PC-9 (cell line): ENCODE data around the gene CYFIP2. TPM values are rescaled to one million over a fixed set of nuclear protein-coding genes. Genes with fewer than 3 reads are reported as not detected.

Experiments
- BruUV-seq: library from RNA; stranded (reverse); fragments of 400-500 nt; replicated peaks from 2 replicates; lab custom pipeline; 2021; lab: Mats Ljungman, UMichigan
- CTCF ChIA-PET: fragments of 300-600 bp; sonication (Branson Sonifier 250); formaldehyde crosslinking; loops from one replicate; lab custom pipeline; 2022; ENCODE audit warnings: antibody characterized with exemption; lab: Charles Lee
- POLR2A ChIA-PET: fragments of 300-600 bp; sonication (Branson Sonifier 250); formaldehyde crosslinking; loops from one replicate; lab custom pipeline; 2022; ENCODE audit warnings: antibody characterized with exemption; ENCODE audit not compliant: unreplicated experiment; lab: Charles Lee
- DNase-seq, 2 experiments: peaks; one replicate each; pipeline versions ENCODE4 v3.0.0 to v3.0.0-alpha.2; 2015 to 2022; ENCODE audit warnings: mixed read lengths in 1 of 2
- H2AFZ ChIP-seq: fragments of 200-600 bp; sonication (generic); 2 replicates; pipeline ENCODE4 v1.8.1; 2017; ENCODE audit warnings: antibody characterized with exemption
- H3F3A ChIP-seq: fragments of 200-600 bp; sonication (generic); 2 replicates; pipeline ENCODE4 v1.8.1; 2017; ENCODE audit warnings: antibody characterized with exemption, mild to moderate bottlenecking, low read depth; ENCODE audit not compliant: insufficient read depth
- H3K27ac ChIP-seq: fragments of 200-600 bp; sonication (generic); 2 replicates; pipeline ENCODE4 v1.6.1; 2016; ENCODE audit warnings: mixed run types
- H3K27me3 ChIP-seq: fragments of 200-600 bp; sonication (generic); 2 replicates; pipeline ENCODE4 v1.6.1; 2016; ENCODE audit warnings: low read depth, mixed run types; ENCODE audit not compliant: insufficient read depth
- H3K36me3 ChIP-seq: fragments of 200-600 bp; sonication (generic); 2 replicates; pipeline ENCODE4 v1.6.1; 2016; ENCODE audit warnings: low read depth, mixed run types
- H3K4me1 ChIP-seq: fragments of 200-600 bp; sonication (generic); replicated peaks from 2 replicates; pipeline ENCODE4 v1.6.1; 2016; ENCODE audit warnings: mixed run types; ENCODE audit not compliant: insufficient read depth
- H3K4me2 ChIP-seq: fragments of 200-600 bp; sonication (generic); 2 replicates; pipeline ENCODE4 v1.6.1; 2017; ENCODE audit warnings: mixed run types
- H3K4me3 ChIP-seq: fragments of 200-600 bp; sonication (generic); 2 replicates; pipeline ENCODE4 v1.6.1; 2016; ENCODE audit warnings: mixed run types
- H3K79me2 ChIP-seq: fragments of 200-600 bp; sonication (generic); 2 replicates; pipeline ENCODE4 v1.6.1; 2017; ENCODE audit warnings: low read depth, mixed run types
- H3K9me2 ChIP-seq: fragments of 200-600 bp; sonication (generic); 2 replicates; pipeline ENCODE4 v1.8.1; 2017; ENCODE audit warnings: mild to moderate bottlenecking; ENCODE audit not compliant: insufficient read depth
- H3K9me3 ChIP-seq: fragments of 200-600 bp; sonication (generic); 2 replicates; pipeline ENCODE4 v1.8.1; 2016; ENCODE audit warnings: low read depth; ENCODE audit not compliant: insufficient read depth
- H4K20me1 ChIP-seq: fragments of 200-600 bp; sonication (generic); 2 replicates; pipeline ENCODE4 v1.8.1; 2017; ENCODE audit not compliant: insufficient read depth
- CTCF ChIP-seq: fragments of 200-600 bp; sonication (generic); conservative IDR thresholded peaks from 2 replicates; pipeline ENCODE4 v1.6.1; 2017; ENCODE audit warnings: mixed run types, antibody characterized with exemption, mild to moderate bottlenecking, moderate library complexity
- EZH2 ChIP-seq: fragments of 200-600 bp; sonication (generic); IDR thresholded peaks from 2 replicates; pipeline ENCODE4 v1.8.0; 2017; ENCODE audit warnings: antibody characterized with exemption, low read depth
- intact Hi-C: fragments of 100-400 bp; cut with micrococcal nuclease; formaldehyde crosslinking; loops from one replicate; pipeline ENCODE4 v1.10.0; 2022; ENCODE audit not compliant: unreplicated experiment
- total RNA-seq: library from RNA; stranded (reverse); gene quantifications from 2 replicates; pipeline ENCODE4 v1.2.3, GENCODE V29; 2021

The CYFIP2 gene
- total RNA-seq, 1 experiment from 2014 or later, result not detected

- no TSS peak for BruUV-seq
- peaks cover 25% of the 10 kb centered on the region for H3F3A ChIP-seq
- ChIA-PET CTCF (no interaction called here), POLR2A (interaction anchor here (0.6 kb wide), 1 partner anchor 346 kb away, joined by 7 read pairs; the partner anchor contains the start of gene THG1L)
- no peak for TF ChIP-seq CTCF
- H3K4me3 ChIP-seq, result no peak overlapping the region
- H3K9me2 ChIP-seq, result no peaks in the 10 kb centered on the region
- no peaks in the 10 kb centered on the region for H3K27me3 ChIP-seq
- H2AFZ ChIP-seq, result peak overlapping the region; percentile 54; the same call in 1 of the 2 replicates
- no peaks in the 10 kb centered on the region for H4K20me1 ChIP-seq
- no peaks in the 10 kb centered on the region for H3K9me3 ChIP-seq
- H3K27ac ChIP-seq, result peak overlapping the region; percentile 68
- H3K79me2 ChIP-seq, result no peaks in the 10 kb centered on the region
- H3K4me1 ChIP-seq, result peaks cover 48% of the 10 kb centered on the region
- peak; percentile 75 to 91 for DNase-seq
- peak overlapping the region; percentile 39 for H3K4me2 ChIP-seq
- intact Hi-C loops, result loop anchor here (5.0 kb wide), 1 partner anchor 172 kb away; no protein-coding TSS in a partner anchor
- no peaks in the 10 kb centered on the region for H3K36me3 ChIP-seq
Measured at GRCh38 chr5:157384971-157385709, 119.2 kb downstream of the CYFIP2 start.

GRCh38 chr5:157387041-157387563, 121.2 kb downstream of the CYFIP2 start:
- Histone ChIP-seq H3K4me1 (peaks cover 59% of the 10 kb centered on the region), H3F3A (peaks cover 37% of the 10 kb centered on the region), H3K4me2 (peak overlapping the region; percentile 39; the same call in 1 of the 2 replicates), H4K20me1 (no peaks in the 10 kb centered on the region), H3K4me3 (no peak overlapping the region), H3K27me3 (no peaks in the 10 kb centered on the region), H3K9me3 (no peaks in the 10 kb centered on the region), H3K79me2 (no peaks in the 10 kb centered on the region), H3K27ac (peak overlapping the region; percentile 37; the same call in 1 of the 2 replicates), H2AFZ (no peak overlapping the region), H3K36me3 (no peaks in the 10 kb centered on the region), H3K9me2 (no peaks in the 10 kb centered on the region)
- ChIA-PET POLR2A (no interaction called here), CTCF (no interaction called here)
- intact Hi-C loops, result loop anchor here (5.0 kb wide), 1 partner anchor 170 kb away; no protein-coding TSS in a partner anchor
- BruUV-seq, result no TSS peak
- TF ChIP-seq CTCF (no peak), EZH2 (no peak)
- no peak for DNase-seq

- no peaks in the 10 kb centered on the region for H3K36me3 ChIP-seq
- DNase-seq, result peak; percentile 20 to 35
- H3K4me3 ChIP-seq, result no peak overlapping the region
- CTCF ChIA-PET, result no interaction called here
- BruUV-seq, result no TSS peak
- intact Hi-C loops, result loop anchor here (5.0 kb wide), 1 partner anchor 170 kb away; no protein-coding TSS in a partner anchor
- peaks cover 59% of the 10 kb centered on the region for H3K4me1 ChIP-seq
- H4K20me1 ChIP-seq, result no peaks in the 10 kb centered on the region
- no peaks in the 10 kb centered on the region for H3K27me3 ChIP-seq
- no peaks in the 10 kb centered on the region for H3K9me2 ChIP-seq
- POLR2A ChIA-PET, result interaction anchor here (0.7 kb wide), 1 partner anchor 66 kb away, joined by 37 read pairs; no protein-coding TSS in a partner anchor
- peak overlapping the region; percentile 37; the same call in 1 of the 2 replicates for H3K27ac ChIP-seq
- peak overlapping the region; percentile 39; the same call in 1 of the 2 replicates for H3K4me2 ChIP-seq
- TF ChIP-seq CTCF (no peak), EZH2 (no peak)
- H3F3A ChIP-seq, result peaks cover 37% of the 10 kb centered on the region
- no peaks in the 10 kb centered on the region for H3K9me3 ChIP-seq
- 0 out of 2 replicates have a peak overlapping the region, but pooled peaks have one; percentile 20 for H2AFZ ChIP-seq
- H3K79me2 ChIP-seq, result no peaks in the 10 kb centered on the region
Measured at GRCh38 chr5:157387683-157388093, 121.8 kb downstream of the CYFIP2 start.
